Stimulated activated CD8-positive, alpha-beta memory T cell treated with anti-CD3 and anti-CD28 coated beads, Interleukin-12 subunit alpha, Interleukin-12 subunit beta, amount 100 ng/mL, for 1 hour (primary cell): ENCODE measurements around the gene ZMYND15.
A peak's percentile ranks its signal among the peaks of the same experiment; 100 is the strongest.
"Not testable (repeated sequence)": the region's sequence is repeated elsewhere in the genome, so short reads cannot be mapped to it uniquely, and the experiment has no call there.

ENCODE experiments used
- DNase-seq: peaks from one replicate; pipeline ENCODE4 v3.0.0-alpha.2; 2020; ENCODE audit warnings: low read depth

Gene ZMYND15, protein sequence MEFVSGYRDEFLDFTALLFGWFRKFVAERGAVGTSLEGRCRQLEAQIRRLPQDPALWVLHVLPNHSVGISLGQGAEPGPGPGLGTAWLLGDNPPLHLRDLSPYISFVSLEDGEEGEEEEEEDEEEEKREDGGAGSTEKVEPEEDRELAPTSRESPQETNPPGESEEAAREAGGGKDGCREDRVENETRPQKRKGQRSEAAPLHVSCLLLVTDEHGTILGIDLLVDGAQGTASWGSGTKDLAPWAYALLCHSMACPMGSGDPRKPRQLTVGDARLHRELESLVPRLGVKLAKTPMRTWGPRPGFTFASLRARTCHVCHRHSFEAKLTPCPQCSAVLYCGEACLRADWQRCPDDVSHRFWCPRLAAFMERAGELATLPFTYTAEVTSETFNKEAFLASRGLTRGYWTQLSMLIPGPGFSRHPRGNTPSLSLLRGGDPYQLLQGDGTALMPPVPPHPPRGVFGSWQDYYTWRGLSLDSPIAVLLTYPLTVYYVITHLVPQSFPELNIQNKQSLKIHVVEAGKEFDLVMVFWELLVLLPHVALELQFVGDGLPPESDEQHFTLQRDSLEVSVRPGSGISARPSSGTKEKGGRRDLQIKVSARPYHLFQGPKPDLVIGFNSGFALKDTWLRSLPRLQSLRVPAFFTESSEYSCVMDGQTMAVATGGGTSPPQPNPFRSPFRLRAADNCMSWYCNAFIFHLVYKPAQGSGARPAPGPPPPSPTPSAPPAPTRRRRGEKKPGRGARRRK

DNA sequence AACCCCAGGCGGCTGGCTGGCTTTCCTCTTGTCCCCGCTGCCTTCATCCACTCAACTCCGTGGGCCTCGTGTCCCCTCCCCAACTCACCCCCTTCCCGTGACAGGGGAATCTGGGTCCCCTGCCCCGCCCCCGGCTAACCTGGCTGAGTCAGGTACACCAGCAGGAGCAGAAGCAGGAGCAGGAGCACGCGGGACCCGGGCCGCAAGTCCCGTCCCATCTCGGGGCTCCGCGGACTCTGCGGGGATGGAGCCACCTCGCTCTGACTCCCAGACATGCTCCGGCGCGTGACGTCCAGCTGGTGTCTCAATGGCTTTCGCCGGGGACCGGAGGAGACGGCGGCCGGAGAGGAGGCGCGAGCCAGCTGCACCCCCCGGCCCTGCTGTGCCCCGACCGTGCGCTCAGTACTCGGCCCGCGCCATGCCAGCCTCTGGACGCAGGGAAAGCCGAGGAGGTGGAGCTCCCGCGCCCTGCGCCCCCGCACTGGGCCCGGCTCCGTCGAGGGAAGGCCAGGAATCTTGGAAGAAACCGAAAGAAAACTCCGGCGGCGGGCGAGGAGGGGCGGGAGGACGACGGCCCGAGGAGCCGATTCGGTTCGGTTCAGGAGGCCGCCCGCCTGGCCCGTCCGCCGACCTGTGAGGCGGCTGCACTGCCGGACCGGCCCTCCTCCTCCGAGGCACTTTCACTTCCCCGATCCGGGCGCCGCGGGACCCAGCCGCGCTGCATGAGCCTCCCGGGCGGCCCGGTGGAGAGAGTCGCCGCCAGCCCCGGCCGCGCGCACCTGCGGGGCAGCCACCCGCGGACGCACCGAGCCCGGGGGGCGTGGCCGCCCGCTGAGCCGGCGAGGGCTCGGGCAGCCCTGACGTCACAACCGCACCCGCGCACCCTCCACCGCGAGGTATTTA is at the start of gene ZMYND15, which contains the start of gene CXCL16:
TSS of gene ZMYND15 (plus strand) at position 712 of the 903 bp plus-strand sequence. CDS start 716 bp downstream, outside the sequence.
TSS of gene CXCL16 (minus strand) at position 807 of the 903 bp plus-strand sequence. CDS start at position 218, 589 bp downstream.
- peak; percentile 42 for DNase-seq

DNA sequence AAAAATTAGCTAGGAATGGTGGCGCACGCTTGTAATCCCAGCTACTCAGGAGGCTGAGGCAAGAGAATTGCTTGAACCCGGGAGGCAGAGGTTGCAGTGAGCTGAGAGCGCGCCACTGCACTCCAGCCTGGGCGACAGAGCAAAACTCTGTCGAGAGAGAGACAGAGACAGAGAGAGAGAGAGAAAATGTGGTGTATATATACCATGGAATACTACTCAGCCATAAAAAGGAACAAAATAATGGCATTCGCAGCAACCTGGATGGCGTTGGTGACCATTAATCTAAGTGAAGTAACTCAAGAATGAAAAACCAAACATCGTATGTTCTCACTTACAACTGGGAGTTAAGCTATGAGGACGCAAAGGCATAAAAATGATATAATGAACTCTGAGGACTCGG is 49.8 kb upstream of the ZMYND15 start:
- DNase-seq, result not testable (repeated sequence)

DNA sequence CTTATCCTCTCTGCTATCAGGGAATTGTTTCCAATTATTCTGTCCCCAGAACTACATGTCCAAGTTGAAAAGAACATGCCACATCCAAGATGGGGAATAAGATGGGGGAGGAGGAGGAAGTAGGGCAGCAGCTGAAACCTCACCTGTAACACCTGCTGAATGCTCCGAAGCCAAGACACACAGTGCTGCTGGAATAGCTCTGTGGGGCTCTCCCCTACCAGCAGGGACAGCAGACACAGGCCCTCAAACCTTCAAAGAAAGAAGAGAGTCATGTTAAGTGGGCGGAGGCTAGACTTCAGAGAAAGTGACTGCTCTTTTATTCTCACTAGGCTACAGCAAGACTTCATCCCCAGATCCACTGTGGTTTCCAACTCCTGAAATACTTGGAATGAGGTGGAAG is 48.9 kb upstream of the ZMYND15 start:
- DNase-seq, result no peak

DNA sequence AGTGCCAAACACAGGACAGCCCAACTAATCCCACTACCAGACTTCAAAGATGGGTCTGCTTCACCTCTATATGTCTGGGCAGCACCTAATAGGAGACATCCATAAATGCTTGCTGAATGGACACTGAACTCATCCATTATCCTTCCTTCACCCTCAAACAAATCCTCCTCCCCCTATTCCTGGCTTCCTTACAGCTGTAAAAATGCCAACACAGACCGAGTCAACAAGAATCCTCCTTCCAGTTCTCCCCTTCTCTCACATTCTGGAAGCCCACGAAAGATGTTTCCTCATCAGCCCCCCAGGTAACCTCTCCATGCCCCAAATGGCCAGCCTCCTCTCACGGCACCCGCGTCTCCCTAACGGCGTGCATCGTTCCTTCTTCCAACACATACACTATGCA is 47.9 kb upstream of the ZMYND15 start:
- DNase-seq, result no peak

DNA sequence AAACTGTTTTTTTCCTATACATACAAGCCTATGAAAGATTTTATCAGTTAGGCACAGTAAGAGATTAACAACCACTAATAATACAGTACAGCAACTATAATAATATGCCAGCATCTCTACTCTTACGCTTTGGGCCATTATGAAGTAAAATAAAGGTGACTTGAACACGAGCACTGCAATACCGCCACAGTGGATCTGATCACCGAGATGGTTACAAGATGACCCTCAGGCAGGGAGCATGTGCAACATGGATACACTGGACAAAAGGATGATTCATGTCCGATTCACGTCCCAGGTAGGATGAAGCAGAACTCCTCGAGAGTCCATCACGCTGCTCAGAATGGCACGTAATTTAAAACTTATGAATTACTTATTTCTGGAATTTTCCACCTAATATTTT is 46.2 kb upstream of the ZMYND15 start:
- no peak for DNase-seq

DNA sequence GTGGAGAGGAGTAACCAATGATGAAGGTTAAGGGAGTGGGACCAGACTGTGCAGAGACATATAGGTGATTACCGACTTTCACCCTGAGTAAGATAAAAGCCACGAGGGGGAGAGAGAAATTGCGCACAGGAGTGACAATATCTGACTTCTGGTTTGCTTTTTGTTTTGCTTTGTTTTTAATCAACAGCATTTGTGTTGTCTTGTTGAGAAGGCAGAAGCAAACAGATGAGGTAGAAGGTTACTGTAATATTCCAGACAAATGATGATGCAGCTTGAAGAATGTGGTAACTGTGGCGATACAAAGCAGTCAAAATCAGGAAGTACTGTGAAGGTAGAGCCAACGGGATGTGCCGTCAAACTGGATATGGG is 43.2 kb upstream of the ZMYND15 start:
- DNase-seq, result no peak

DNA sequence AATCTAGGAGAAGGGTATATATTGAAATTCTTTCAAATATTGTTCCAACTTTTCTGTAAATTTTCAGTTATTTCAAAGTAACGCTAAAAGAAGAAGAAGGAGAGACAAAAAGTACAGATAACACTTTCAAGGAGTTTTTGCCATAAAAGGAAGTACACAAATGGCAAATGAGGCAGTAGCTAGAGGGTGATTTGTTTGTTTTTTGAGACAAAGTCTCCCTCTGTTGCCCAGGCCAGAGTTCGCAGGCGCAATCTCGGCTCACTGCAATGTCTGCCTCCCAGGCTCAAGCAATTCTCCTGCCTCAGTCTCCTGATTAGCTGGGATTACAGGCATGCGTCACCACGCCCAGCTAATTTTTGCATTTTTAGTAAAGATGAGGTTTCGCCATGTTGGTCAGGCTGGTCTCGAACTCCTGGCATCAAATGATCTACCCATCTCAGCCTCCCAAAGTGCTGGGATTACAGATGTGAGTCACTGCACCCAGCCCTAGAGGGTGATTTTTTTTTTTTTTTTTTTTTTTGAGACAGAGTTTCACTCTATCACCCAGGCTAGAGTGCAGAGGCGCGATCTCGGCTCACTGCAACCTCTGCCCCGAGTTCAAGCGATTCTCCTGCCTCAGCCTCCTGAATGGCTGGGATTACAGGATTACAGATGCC is 40.1 kb upstream of the ZMYND15 start:
- not testable (repeated sequence) for DNase-seq

DNA sequence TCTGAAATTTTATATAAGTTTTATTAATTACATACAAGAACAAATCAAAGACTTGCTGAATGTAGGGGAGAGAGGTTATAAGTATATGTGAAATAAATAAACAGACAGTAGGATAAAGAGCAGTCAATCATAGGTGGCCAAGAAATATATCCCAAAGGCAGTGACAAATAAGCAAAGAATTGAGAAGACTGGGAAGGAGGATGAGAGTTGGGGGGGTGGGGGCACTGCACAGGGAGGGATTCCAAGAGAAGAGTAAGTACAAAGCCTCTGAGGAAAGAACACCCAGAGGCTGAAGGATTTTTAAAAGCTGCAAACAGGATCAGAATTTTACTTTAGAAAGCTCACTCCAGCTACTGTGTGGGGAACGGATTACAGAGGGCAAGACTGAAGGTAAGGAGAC is 38.5 kb upstream of the ZMYND15 start:
- no peak for DNase-seq

DNA sequence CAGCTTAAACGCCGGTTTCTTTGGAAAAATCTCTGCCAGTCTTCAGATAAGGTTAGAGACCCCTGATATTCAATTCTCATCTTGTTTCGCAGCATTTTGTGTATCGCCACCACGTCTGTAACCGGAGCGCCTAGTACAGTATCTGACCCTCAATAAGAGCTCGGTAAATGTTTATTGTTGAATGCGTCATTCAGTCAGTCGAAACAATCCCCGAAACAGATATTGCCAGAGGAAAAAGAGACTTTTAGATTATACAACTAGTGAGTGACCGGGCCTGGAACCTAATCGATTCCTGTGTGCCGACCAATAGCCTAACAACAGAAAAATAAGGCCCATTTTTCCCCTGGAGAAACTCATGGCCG is 36.3 kb upstream of the ZMYND15 start:
- DNase-seq, result no peak

DNA sequence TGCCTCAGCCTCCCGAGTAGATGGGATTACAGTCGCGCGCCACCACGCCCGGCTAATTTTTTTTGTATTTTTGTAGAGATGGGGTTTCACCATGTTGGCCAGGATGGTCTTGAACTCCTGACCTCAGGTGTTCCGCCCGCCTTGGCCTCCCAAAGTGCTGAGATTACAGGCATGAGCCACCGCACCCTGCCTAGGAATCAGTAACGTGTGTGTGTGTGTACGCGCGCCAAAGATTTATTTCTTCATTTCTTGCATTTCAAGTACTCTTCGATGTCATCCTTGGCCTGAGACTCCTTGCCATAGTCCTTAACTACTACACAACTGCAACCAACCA is 35.1 kb upstream of the ZMYND15 start:
- not testable (repeated sequence) for DNase-seq

DNA sequence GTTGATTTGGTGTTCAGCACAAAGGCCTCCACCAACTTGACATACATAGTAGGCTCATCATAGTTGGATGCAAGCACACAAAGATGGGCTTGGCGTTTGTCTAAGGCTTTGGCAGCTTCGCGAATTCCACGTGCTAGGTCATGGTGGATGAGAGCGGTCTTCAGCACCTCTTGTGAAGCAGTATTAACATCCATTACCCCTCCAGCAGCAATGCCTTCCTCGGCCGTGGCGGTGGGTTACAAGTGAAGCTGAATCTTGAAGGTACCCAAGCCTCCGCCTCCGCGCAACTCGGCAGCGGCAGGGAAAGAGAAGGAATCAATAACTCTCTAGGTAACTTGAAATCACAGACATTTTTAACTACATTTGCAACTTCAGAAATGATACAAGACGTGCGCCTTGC is 34.6 kb upstream of the ZMYND15 start:
- no peak for DNase-seq

DNA sequence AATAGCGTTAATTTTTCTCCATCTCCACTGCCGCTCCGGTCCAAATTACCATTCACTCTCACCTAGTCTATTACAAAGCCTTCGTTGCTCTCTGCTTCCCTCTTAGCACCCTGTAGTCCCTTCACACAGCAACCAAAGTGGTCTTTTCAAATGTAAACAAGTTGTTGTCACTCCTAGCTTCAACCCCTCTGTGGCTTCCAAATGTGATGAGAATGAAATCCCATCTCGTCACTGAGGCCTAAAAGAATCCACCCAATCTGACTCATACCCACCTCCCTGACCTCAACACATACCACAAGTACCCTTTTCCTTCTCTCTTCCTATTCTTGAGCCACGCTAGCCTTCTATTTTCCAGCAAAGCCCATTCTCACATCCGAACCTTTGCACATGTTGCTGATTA is 33.5 kb upstream of the ZMYND15 start:
- no peak for DNase-seq

DNA sequence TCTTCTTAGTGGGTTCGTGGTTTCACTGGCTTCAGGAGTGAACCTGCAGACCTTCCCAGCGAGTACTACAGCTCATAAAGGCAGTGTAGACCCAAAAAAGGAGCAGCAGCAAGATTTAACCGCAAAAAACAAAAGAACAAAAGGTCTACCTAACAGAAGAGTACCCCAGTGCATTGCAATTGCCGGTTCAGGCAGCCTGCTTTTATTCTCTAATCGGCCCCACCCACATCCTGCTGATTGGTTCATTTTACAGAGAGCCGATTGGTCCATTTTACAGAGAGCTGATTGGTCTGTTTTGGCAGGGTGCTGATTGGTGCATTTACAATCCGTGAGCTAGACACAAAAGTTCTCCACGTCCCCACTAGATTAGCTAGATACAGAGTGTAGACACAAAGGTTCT is 31.2 kb upstream of the ZMYND15 start:
- DNase-seq, result no peak

DNA sequence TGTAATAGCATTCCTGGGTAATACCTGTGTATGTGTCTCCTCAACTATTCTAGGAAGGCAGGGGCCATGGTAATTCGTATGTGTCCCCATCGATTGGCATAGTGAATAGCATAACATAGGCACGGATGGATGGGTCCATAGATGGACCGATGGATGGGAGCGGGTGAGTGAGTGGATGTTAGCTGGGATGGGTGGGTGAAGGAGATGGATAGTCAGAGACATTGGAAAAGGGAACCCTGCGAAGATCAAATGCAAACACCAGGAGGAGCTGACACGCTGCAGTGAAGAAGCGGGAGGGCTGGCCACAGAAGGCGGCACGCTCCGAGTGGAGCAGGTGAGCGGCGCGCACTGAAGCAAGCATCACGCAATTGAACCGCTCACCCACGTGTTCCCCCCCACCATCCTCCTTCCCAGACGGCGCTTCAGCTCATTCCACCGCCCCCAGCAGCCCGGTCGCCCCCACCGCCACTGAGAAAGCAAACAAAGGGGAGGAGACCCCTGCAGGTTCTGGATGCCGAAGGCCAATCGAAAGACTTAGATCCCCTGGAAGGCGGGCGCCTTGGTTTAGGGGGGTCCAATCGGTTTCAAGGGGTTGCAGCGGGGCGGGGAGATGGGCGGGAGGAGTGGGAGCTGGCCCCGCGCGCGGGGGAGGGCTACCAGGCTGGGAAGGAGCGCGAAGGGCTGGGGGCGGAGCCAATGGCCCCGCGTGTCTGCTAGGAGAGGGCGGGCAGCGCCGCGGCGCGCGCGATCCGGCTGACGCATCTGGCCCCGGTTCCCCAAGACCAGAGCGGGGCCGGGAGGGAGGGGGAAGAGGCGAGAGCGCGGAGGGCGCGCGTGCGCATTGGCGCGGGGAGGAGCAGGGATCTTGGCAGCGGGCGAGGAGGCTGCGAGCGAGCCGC is 29.6 kb upstream of the ZMYND15 start, which contains the start of gene ARRB2:
TSS of gene ARRB2 (plus strand) at position 839 of the 899 bp plus-strand sequence. CDS start 90 bp downstream, outside the sequence.
- DNase-seq, result peak; percentile 96

DNA sequence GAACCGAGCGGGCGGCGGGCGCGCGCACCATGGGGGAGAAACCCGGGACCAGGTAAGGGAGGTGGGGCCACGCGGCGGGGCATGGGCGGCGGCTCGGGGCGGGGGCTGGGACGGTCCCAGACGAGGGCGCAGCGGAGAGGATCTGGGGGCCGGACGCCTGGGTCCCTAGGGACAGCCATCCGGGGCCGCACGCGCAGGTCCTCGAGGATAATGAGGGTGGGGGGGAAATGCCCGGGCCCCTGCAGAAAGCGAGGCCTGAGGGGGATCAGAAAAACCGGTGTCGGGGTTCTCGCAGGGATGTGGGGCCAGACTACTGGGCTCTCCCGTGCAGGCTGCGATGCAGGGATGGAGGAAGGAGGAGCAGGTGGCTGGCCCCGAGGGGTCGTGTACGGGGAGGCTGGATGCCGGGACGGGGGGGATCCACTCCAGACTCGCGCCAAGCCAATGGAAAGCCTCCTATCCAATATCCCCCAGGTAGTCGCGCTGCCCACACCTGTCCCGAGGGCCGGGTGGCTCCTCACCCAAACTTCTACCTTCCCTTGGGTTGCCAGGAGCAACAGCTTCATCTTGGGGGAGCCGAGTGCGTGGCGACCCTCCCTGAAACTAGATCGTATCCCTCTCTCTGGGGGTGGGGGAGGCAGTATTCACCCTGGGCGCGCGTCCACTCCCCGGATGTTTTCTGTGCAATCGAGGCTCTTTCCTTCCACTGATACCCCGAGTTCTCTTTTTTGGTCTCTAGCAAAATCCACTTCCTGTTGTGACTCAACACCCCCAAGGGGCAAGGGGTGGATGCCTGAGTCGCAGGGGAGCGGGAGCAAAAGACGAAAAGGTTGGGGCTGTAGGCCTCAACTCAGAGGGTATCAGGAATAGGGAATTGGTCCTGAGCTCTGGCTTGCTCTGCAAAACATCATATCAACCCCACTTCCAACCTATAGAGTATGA is 28.7 kb upstream of the ZMYND15 start:
- DNase-seq, result peak; percentile 39

DNA sequence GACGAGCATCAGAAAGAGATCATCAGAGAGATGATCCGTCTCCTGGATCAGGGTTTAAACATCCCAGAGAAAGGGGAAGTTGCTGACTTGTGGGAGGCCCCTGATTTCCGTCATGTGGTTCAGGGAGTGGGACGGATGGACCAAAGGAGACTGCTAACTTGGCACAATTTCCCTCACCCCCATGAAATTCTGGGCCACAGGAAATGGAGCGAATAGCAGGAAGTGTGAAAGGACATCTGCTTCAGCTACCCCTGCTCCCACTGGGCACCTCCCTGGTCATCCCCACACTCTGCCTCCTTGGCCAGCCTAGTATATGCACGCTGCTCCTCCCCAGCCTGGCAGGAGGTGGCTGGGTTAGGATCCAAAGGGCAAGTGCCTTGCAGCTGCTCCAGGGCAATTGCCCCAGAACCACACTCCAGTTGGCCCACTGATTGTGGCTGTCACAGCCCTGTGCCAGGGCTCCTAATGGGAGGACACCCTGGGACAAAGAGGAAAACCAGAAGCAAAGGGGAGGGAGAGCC is 27.9 kb upstream of the ZMYND15 start:
- no peak for DNase-seq

DNA sequence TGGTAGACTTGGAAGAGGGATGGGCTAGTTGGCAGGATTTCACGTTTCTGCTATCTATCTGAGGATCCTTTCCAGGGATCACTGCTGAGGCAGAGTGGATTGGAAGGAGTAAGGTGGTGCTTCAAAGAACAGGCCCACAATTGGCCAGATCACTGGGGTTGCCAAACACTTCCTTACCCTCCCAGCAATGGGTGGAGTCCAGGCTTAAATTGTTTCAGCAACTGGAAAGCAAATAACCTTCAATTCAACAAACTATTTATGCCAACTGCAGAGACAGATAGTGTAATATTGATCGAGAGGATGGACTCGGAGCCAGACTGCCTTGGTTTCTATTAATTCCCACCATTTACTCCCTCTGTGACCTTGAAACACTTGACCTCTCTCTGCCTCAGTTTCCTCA is 27.1 kb upstream of the ZMYND15 start:
- no peak for DNase-seq

DNA sequence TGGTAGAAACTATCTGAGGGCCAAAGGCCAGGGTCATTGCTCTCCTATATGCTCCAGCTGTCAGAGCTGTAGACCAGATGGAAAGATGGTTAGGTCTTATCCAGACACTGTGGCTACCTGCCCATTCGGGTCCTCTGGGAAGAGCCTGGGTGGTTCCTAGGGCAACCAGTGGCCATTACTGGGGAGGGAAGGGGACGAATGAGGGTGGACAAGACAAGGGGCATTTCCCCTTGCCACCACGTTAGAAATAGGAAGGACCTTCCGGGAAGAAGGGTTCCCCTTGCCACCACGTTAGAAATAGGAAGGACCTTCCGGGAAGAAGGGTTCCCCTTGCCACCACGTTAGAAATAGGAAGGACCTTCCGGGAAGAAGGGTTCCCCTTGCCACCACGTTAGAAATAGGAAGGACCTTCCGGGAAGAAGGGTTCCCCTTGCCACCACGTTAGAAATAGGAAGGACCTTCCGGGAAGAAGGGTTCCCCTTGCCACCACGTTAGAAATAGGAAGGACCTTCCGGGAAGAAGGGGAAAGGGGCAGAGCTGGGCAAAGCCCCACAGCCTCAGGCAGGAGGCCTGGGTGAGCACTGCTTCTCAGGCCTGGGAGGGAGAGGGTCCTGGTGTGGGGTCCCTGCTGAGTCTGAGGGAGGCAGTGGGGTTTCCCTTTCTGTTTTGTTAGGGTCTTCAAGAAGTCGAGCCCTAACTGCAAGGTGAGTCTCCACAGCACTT is 25.1 kb upstream of the ZMYND15 start:
- DNase-seq, result not testable (repeated sequence)
